H9 (cell line): ENCODE measurements around the gene PLP2. TPM values are rescaled to one million over a fixed set of nuclear protein-coding genes. Genes with fewer than 3 reads are reported as not detected.

Experiments
- DNase-seq: peaks from one replicate; pipeline ENCODE4 v3.0.0-alpha.2; 2017
- H2AFZ ChIP-seq: one replicate; pipeline ENCODE4 v1.6.1; 2013; ENCODE audit warnings: mild to moderate bottlenecking, low read length, control low read depth, moderate library complexity
- H2AK5ac ChIP-seq: 2 replicates; pipeline ENCODE4 v1.6.1; 2013; ENCODE audit warnings: low read length, control low read depth, mixed read lengths; ENCODE audit not compliant: insufficient read length
- H2BK120ac ChIP-seq: one replicate; pipeline ENCODE4 v1.6.1; 2013; ENCODE audit warnings: low read depth, mild to moderate bottlenecking, low read length, control low read depth, inconsistent platforms; ENCODE audit not compliant: poor library complexity, severe bottlenecking
- H2BK12ac ChIP-seq: 2 replicates; pipeline ENCODE4 v1.6.1; 2013; ENCODE audit warnings: low read length, control low read depth, mixed read lengths, low read depth; ENCODE audit not compliant: insufficient read length
- H2BK15ac ChIP-seq: 2 replicates; pipeline ENCODE4 v1.6.1; 2013; ENCODE audit warnings: low read depth, low read length, control low read depth
- H2BK20ac ChIP-seq: one replicate; pipeline ENCODE4 v1.6.1; 2013; ENCODE audit warnings: low read depth, mild to moderate bottlenecking, low read length, control low read depth, inconsistent platforms; ENCODE audit not compliant: poor library complexity, severe bottlenecking
- H2BK5ac ChIP-seq: 2 replicates; pipeline ENCODE4 v1.6.1; 2013; ENCODE audit warnings: low read length, control low read depth, mixed read lengths; ENCODE audit not compliant: insufficient read length
- H3K14ac ChIP-seq: 2 replicates; pipeline ENCODE4 v1.6.1; 2013; ENCODE audit warnings: low read length, control low read depth; ENCODE audit not compliant: insufficient read depth
- H3K18ac ChIP-seq: 2 replicates; pipeline ENCODE4 v1.6.1; 2013; ENCODE audit warnings: low read depth, mild to moderate bottlenecking, mixed read lengths, low read length, control low read depth; ENCODE audit not compliant: insufficient read length
- H3K23ac ChIP-seq: 2 replicates; pipeline ENCODE4 v1.6.1; 2013; ENCODE audit warnings: low read length, control low read depth, mixed read lengths, low read depth; ENCODE audit not compliant: insufficient read length
- H3K23me2 ChIP-seq: 2 replicates; pipeline ENCODE4 v1.6.1; 2013; ENCODE audit warnings: low read depth, mild to moderate bottlenecking, mixed read lengths, low read length, control low read depth; ENCODE audit not compliant: insufficient read length, poor library complexity, severe bottlenecking
- H3K27ac ChIP-seq: 2 replicates; pipeline ENCODE4 v1.5.1; 2013; ENCODE audit warnings: low read length, control low read depth, mixed read lengths, low read depth; ENCODE audit not compliant: insufficient read length
- H3K27me3 ChIP-seq: 2 replicates; pipeline ENCODE4 v1.6.1; 2013; ENCODE audit warnings: low read length, control low read depth, inconsistent platforms; ENCODE audit not compliant: insufficient read depth
- H3K4ac ChIP-seq: 2 replicates; pipeline ENCODE4 v1.6.1; 2013; ENCODE audit warnings: low read depth, mild to moderate bottlenecking, control low read depth, inconsistent platforms, low read length, moderate library complexity
- H3K4me1 ChIP-seq: 2 replicates; pipeline ENCODE4 v1.6.1; 2013; ENCODE audit warnings: low read length, control low read depth, inconsistent platforms; ENCODE audit not compliant: insufficient read depth
- H3K4me2 ChIP-seq: 2 replicates; pipeline ENCODE4 v1.6.1; 2013; ENCODE audit warnings: low read length, control low read depth, mixed read lengths; ENCODE audit not compliant: insufficient read length, insufficient read depth
- H3K56ac ChIP-seq: 2 replicates; pipeline ENCODE4 v1.6.1; 2013; ENCODE audit warnings: low read depth, mild to moderate bottlenecking, mixed read lengths, low read length, control low read depth; ENCODE audit not compliant: insufficient read length
- H3K79me1 ChIP-seq: 2 replicates; pipeline ENCODE4 v1.6.1; 2013; ENCODE audit warnings: low read depth, mild to moderate bottlenecking, moderate library complexity, low read length, control low read depth, inconsistent platforms; ENCODE audit not compliant: insufficient read depth, poor library complexity, severe bottlenecking
- H3K79me2 ChIP-seq: 2 replicates; pipeline ENCODE4 v1.6.1; 2013; ENCODE audit warnings: low read length, control low read depth, inconsistent platforms; ENCODE audit not compliant: insufficient read depth
- H3K9ac ChIP-seq: 2 replicates; pipeline ENCODE4 v1.6.1; 2013; ENCODE audit warnings: low read length, control low read depth, mixed read lengths; ENCODE audit not compliant: insufficient read length; ENCODE audit errors: extremely low read depth
- H3K9me3 ChIP-seq: one replicate; pipeline ENCODE4 v1.6.1; 2013; ENCODE audit warnings: low read depth, low read length, inconsistent platforms; ENCODE audit not compliant: control insufficient read depth
- H3T11ph ChIP-seq: one replicate; pipeline ENCODE4 v1.6.1; 2013; ENCODE audit warnings: mild to moderate bottlenecking, low read length, control low read depth, inconsistent platforms
- H4K20me1 ChIP-seq: one replicate; pipeline ENCODE4 v1.6.1; 2013; ENCODE audit not compliant: control insufficient read depth, insufficient read length, insufficient read depth
- H4K5ac ChIP-seq: 2 replicates; pipeline ENCODE4 v1.6.1; 2013; ENCODE audit warnings: low read depth, mild to moderate bottlenecking, mixed read lengths, low read length, control low read depth; ENCODE audit not compliant: insufficient read length
- H4K8ac ChIP-seq: replicated peaks from 2 replicates; pipeline ENCODE4 v1.6.1; 2013; ENCODE audit warnings: low read length, control low read depth, mixed read lengths, low read depth; ENCODE audit not compliant: insufficient read length
- H4K91ac ChIP-seq: 2 replicates; pipeline ENCODE4 v1.6.1; 2013; ENCODE audit warnings: low read depth, mild to moderate bottlenecking, moderate library complexity, mixed read lengths, low read length, control low read depth; ENCODE audit not compliant: insufficient read length
- H3K27ac Mint-ChIP-seq, 3 experiments: 2 replicates in 2 of 3; 3 replicates in 1 of 3; pipeline ENCODE4 v1.8.0; 2020 to 2021; ENCODE audit warnings: mixed read lengths in 3 of 3, mild to moderate bottlenecking in 1 of 3, moderate library complexity in 1 of 3
- H3K27me3 Mint-ChIP-seq: 2 replicates; pipeline ENCODE4 v1.8.0; 2021; ENCODE audit warnings: low read depth, mild to moderate bottlenecking, moderate library complexity, mixed read lengths
- H3K36me3 Mint-ChIP-seq, 3 experiments: 2 replicates in 2 of 3; 3 replicates in 1 of 3; pipeline ENCODE4 v1.8.0; 2020 to 2021; ENCODE audit warnings: low read depth in 3 of 3, mixed read lengths in 3 of 3; ENCODE audit not compliant: insufficient read depth in 1 of 3
- H3K4me1 Mint-ChIP-seq, 2 experiments: 2 replicates each; pipeline ENCODE4 v1.8.0; 2020; ENCODE audit warnings: mixed read lengths in 2 of 2
- H3K4me3 Mint-ChIP-seq, 2 experiments: 2 replicates in 1 of 2; 3 replicates in 1 of 2; pipeline ENCODE4 v1.8.0; 2020 to 2021; ENCODE audit warnings: mild to moderate bottlenecking in 2 of 2, mixed read lengths in 2 of 2, moderate library complexity in 1 of 2
- H3K9me3 Mint-ChIP-seq, 2 experiments: 2 replicates in 1 of 2; 3 replicates in 1 of 2; pipeline ENCODE4 v1.8.0; 2020; ENCODE audit warnings: mild to moderate bottlenecking in 2 of 2, mixed read lengths in 2 of 2, moderate library complexity in 1 of 2
- CTCF ChIP-seq: fragments of 200-600 bp; sonication (generic); conservative IDR thresholded peaks from 3 replicates; pipeline ENCODE4 v1.8.0; 2021; ENCODE audit warnings: antibody characterized with exemption, mild to moderate bottlenecking
- WGBS: extraction: QIAGEN DNeasy Blood & Tissue Kit; methylation state at CpG from one replicate; pipeline ENCODE4 v1.1.7; 2013; ENCODE audit warnings: missing lambda C conversion rate, low lambda C conversion rate, mixed read lengths; ENCODE audit not compliant: insufficient read length; ENCODE audit errors: extremely low coverage; 5-methylcytosine and 5-hydroxymethylcytosine counted together
- total RNA-seq: library from RNA; stranded (reverse); gene quantifications from 2 replicates; pipeline ENCODE4 v1.2.1, GENCODE V29; 2021

PLP2 gene
- total RNA-seq, 1 experiment from 2014 or later: 11.7 TPM

DNA sequence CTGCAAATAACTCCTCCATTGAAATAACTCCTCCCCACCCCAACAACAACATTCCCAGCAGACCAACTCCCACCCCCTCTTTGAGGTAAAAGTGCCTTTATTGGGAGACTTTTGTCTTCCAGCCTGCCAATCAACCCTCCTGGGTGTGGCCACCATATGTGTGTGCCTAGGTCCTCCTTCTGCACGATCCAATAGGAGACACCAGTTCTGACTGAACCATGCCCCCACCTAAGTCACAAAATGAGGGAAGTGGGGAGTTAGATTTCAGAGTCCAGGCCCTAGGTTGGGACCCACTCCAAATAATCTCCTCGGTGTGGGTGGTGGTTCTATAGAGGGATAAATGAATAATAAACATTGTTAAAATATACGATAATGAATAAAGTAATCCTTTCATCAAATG is 3.0 kb downstream of the PLP2 start:
- Histone ChIP-seq H4K20me1 (no peaks in the 10 kb centered on the region), H3K4me2 (no peak overlapping the region), H3K9ac (no peak overlapping the region), H3K4me1 (no peaks in the 10 kb centered on the region), H3K79me2 (no peaks in the 10 kb centered on the region), H4K8ac (no peak overlapping the region), H3T11ph (no peak overlapping the region), H3K79me1 (no peaks in the 10 kb centered on the region), H4K91ac (no peak overlapping the region), H2BK5ac (no peak overlapping the region), H2AK5ac (no peak overlapping the region), H3K56ac (no peak overlapping the region), H2BK120ac (no peak overlapping the region), H3K23me2 (peaks cover 10% of the 10 kb centered on the region), H3K27ac (no peak overlapping the region), H2BK12ac (no peak overlapping the region), H4K5ac (no peak overlapping the region), H2BK20ac (no peak overlapping the region), H3K23ac (no peak overlapping the region), H2AFZ (no peak overlapping the region), H3K4ac (no peak overlapping the region), H3K27me3 (no peaks in the 10 kb centered on the region; the same call in 1 of the 2 replicates), H3K14ac (no peak overlapping the region), H3K9me3 (peaks cover 15% of the 10 kb centered on the region), H3K18ac (no peak overlapping the region), H2BK15ac (no peak overlapping the region)
- no peak overlapping the region for H3K27ac Mint-ChIP-seq
- H3K4me1 Mint-ChIP-seq: peaks cover 0 to 12% of the 10 kb centered on the region in 2 experiments; a peak in 2 of 4 replicates
- no peak for TF ChIP-seq CTCF
- H3K27me3 Mint-ChIP-seq: peaks cover 28% of the 10 kb centered on the region
- DNase-seq: no peak
- no CpG with 5 or more reads among the region's 3 CpGs for WGBS
- peaks cover 68 to 73% of the 10 kb centered on the region in 2 experiments for H3K9me3 Mint-ChIP-seq
- peaks cover 28 to 46% (median 38%) of the 10 kb centered on the region in 3 experiments for H3K36me3 Mint-ChIP-seq
- no peak overlapping the region; a peak in 2 of 5 replicates for H3K4me3 Mint-ChIP-seq
